Lower lobe of right lung (tissue), 2 donors: ENCODE data around the gene SLC22A8. TPM values are rescaled to one million over a fixed set of nuclear protein-coding genes. Genes with fewer than 3 reads are reported as not detected.
"Not testable (repeated sequence)": the region's sequence is repeated elsewhere in the genome, so short reads cannot be mapped to it uniquely, and the experiment has no call there.

ENCODE experiments used
- ATAC-seq, 2 donors: fragments of 200-7000 bp; cut with Tn5 transposase; one replicate each; pipeline ENCODE4 v1.9.1; 2020 to 2022; ENCODE audit warnings: mild to moderate bottlenecking in 2 of 2, moderate library complexity in 2 of 2
- DNase-seq: peaks from one replicate; pipeline ENCODE4 v3.0.0-alpha.2; 2020
- H3K27ac ChIP-seq: fragments of 200-600 bp; one replicate; pipeline ENCODE4 v1.8.0; 2022
- H3K27me3 ChIP-seq: fragments of 200-600 bp; one replicate; pipeline ENCODE4 v1.8.0; 2022; ENCODE audit warnings: low read depth
- H3K36me3 ChIP-seq: fragments of 200-600 bp; one replicate; pipeline ENCODE4 v1.8.0; 2022; ENCODE audit warnings: mild to moderate bottlenecking
- H3K4me1 ChIP-seq: fragments of 200-600 bp; one replicate; pipeline ENCODE4 v1.8.0; 2022
- H3K4me3 ChIP-seq: fragments of 200-600 bp; one replicate; pipeline ENCODE4 v1.8.0; 2022; ENCODE audit warnings: mild to moderate bottlenecking
- H3K9me3 ChIP-seq: fragments of 200-600 bp; one replicate; pipeline ENCODE4 v1.8.0; 2022
- CTCF ChIP-seq: fragments of 200-600 bp; IDR thresholded peaks from one replicate; pipeline ENCODE4 v1.8.0; 2022; ENCODE audit warnings: antibody characterized with exemption, mild to moderate bottlenecking
- intact Hi-C: fragments of 100-400 bp; cut with DNase I; formaldehyde crosslinking; loops from one replicate; pipeline ENCODE4 v1.11.0; 2022
- long read RNA-seq: library from polyadenylated mRNA; unstranded; transcript quantifications from one replicate; pipeline ENCODE4 v2.0.0, GENCODE V29; 2021
- total RNA-seq: library from RNA; stranded (reverse); fragmentation: NEBNext Ultra II Directional; extraction: Animal tissue kit (Norgen Biotek cat#: 25700); gene quantifications from one replicate; pipeline ENCODE4 v1.2.1, GENCODE V29; 2021
- donor health status: DM: no; HTN: yes; CAD: no; lungs with severe emphysema.

SLC22A8 gene
- total RNA-seq = not detected
- long read RNA-seq = 0 reads

- Histone ChIP-seq H3K4me1 (peaks cover 16% of the 10 kb centered on the region), H3K36me3 (no peaks in the 10 kb centered on the region), H3K27me3 (peaks cover 10% of the 10 kb centered on the region), H3K27ac (peak within 1 kb of the TSS; percentile 24), H3K9me3 (no peaks in the 10 kb centered on the region), H3K4me3 (no peak within 1 kb of the TSS)
- DNase-seq (no peak), ATAC-seq (no peak)
- TF ChIP-seq CTCF = no peak
- intact Hi-C loops = no loop called here
These were observed at the start of gene SLC22A8 for GRCh38 chr11:63015521-63016215. SLC22A8 (minus strand) TSS chr11:63015841; CDS start chr11:63014958, 883 bp downstream.

GRCh38 chr11:63046203-63046602, 30.6 kb upstream of the SLC22A8 start:
- H3K27me3 ChIP-seq, H3K36me3 ChIP-seq, H3K9me3 ChIP-seq, DNase-seq, H3K4me3 ChIP-seq, ATAC-seq, H3K27ac ChIP-seq, intact Hi-C loops, H3K4me1 ChIP-seq: not testable (repeated sequence)

- ATAC-seq (no peak), DNase-seq (no peak)
- intact Hi-C loops = no loop called here
- no peaks in the 10 kb centered on the region for H3K9me3 ChIP-seq
- H3K36me3 ChIP-seq = no peaks in the 10 kb centered on the region
- H3K27me3 ChIP-seq = no peaks in the 10 kb centered on the region
- no peak overlapping the region for H3K4me3 ChIP-seq
- H3K27ac ChIP-seq = no peak overlapping the region
- no peak for TF ChIP-seq CTCF
- no peaks in the 10 kb centered on the region for H3K4me1 ChIP-seq
These were observed 27.0 kb upstream of the SLC22A8 start for GRCh38 chr11:63042596-63042995.

GRCh38 chr11:63032457-63032856, 16.8 kb upstream of the SLC22A8 start:
- Histone ChIP-seq H3K27ac (no peak overlapping the region), H3K27me3 (no peaks in the 10 kb centered on the region), H3K9me3 (no peaks in the 10 kb centered on the region), H3K36me3 (no peaks in the 10 kb centered on the region), H3K4me3 (no peak overlapping the region), H3K4me1 (peaks cover 4% of the 10 kb centered on the region)
- DNase-seq (no peak), ATAC-seq (peak; percentile 43 to 60)
- TF ChIP-seq CTCF = no peak
- intact Hi-C loops = no loop called here

GRCh38 chr11:63023841-63024648, 8.4 kb upstream of the SLC22A8 start:
- H3K4me1 ChIP-seq = no peaks in the 10 kb centered on the region
- peak; percentile 100 for TF ChIP-seq CTCF
- ATAC-seq (peak; percentile 94 to 96), DNase-seq (peak; percentile 91)
- H3K4me3 ChIP-seq = no peak overlapping the region
- no peaks in the 10 kb centered on the region for H3K36me3 ChIP-seq
- peaks cover 5% of the 10 kb centered on the region for H3K27me3 ChIP-seq
- intact Hi-C loops = loop anchor here (5.0 kb wide), 1 partner anchor 117 kb away; no protein-coding TSS in a partner anchor
- H3K27ac ChIP-seq = peak overlapping the region; percentile 37
- H3K9me3 ChIP-seq = no peaks in the 10 kb centered on the region
